Left hindlimb (tissue), 1 donor: ENCODE measurements around the gene DNAJB13.
"Not testable (repeated sequence)": the region's sequence is repeated elsewhere in the genome, so short reads cannot be mapped to it uniquely, and the experiment has no call there.

Experiments
- DNase-seq: peaks from one replicate; pipeline ENCODE4 v3.0.0-alpha.2; 2018

The DNAJB13 gene, protein sequence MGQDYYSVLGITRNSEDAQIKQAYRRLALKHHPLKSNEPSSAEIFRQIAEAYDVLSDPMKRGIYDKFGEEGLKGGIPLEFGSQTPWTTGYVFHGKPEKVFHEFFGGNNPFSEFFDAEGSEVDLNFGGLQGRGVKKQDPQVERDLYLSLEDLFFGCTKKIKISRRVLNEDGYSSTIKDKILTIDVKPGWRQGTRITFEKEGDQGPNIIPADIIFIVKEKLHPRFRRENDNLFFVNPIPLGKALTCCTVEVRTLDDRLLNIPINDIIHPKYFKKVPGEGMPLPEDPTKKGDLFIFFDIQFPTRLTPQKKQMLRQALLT

DNA sequence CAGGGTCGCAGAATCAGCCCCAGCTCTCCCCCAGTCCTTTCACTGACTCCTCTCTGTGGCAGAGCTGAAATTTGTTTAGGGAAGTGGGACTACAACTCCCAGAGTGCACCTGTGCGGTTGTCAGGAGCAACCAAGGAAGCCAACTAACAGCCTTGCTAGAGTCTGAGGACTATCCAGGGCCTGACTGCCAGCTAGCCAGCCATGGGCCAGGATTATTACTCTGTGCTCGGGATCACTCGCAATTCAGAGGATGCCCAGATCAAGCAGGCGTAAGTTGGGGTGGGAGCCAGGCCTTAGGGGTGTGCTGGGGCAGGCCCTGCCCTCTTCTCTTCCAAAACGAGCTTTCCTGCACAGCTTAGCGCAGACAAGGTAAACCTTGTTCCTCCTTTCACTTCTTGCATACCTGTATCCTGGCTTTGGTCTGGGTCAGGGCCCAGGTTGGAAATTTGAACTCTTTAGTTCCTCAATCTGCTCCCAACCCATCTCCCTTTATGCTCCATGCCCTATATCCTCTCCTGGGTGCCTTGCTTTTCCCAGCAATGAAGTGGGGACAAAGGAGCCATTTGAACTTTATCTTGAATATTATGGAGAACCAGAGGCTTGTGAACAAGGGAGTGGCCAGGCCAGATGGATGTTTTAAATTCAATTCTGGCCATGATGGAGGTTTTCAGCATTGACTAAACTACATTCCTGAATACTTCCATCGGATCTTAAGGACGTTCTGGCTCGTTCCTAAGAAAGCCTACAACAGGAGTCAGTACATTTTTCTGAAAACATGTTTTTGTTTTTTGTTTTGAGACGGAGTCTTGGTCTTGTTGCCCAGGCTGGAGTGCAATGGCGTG lies at the start of gene DNAJB13:
Gene DNAJB13, plus strand, starts transcription at position 158 of the 842 bp plus-strand sequence. Its CDS starts 44 bp downstream, at position 202.
- no peak for DNase-seq

DNA sequence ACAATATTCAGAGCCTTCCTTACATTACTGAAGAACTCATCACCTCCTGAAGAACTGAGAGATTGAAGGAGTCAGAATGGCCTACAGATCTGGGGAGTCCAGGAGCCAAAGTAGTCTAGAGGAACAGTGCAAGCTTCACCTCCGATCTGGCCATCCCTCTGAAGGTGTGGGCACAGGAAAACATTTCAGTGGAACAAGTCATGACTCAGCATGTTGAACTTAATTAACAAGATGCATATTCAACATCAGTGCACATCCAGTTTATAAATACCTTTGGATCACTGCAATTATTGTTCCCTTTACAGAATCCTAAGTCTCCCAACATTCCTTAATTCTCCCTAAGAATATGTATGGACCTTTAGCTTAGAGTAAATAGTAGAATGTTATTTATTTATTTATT lies 48.5 kb upstream of the DNAJB13 start:
- no peak for DNase-seq

DNA sequence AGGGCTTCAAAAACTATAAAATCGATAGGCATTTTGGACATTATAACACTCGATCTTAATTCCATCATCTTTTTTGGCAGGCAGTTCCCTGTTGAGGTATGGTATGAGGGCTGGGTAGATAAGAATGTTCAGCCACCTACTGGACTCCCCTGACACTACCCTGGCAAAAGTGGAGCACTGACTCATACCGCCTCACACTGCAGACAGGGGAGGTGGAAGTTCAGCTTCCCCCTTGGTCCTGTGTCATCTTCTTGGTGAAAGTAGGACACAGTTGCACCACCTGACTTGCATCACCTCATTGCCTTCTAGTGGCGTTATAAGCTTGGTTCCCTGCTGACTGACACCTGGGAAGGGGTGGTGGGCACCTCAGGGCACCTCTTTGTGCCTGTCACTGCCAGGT lies 43.6 kb upstream of the DNAJB13 start:
- DNase-seq = no peak

DNA sequence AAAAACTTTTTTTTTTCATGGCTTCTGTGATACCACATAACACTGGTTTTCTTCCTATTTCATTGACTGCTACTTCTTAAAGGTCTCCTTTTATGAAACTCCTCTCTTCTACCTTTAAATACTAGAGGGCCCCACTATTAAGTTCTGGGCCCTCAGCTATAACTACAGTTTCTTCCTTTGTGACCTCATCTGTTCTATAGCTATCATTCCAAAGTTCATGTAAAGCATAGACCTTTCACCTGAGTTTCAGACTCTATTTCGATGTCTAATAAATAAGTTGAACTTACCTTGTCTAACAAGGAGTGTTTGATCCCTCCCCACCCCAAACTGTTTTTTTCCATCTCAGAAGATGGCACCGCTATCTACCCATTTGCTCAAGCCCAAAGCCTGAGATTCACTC lies 38.8 kb upstream of the DNAJB13 start:
- no peak for DNase-seq

DNA sequence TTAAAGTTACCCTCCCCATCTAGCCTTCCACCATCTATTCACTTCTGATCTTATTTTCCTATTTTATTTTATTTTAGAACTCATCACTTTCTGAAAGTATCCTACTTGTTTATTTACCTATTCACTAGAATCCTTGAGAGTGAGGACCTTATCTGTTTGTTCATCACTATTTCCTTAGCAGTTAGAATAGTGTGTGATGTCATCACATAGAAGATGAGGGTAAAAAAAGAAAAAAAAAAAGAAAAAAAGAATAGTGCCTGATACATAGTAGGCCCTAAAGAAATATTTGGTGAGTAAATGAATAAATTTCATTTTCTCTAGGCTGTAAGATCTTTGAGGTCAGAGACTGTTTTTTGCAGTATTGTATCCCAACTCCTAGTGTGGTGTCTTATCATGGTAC lies 37.4 kb upstream of the DNAJB13 start:
- DNase-seq = no peak

DNA sequence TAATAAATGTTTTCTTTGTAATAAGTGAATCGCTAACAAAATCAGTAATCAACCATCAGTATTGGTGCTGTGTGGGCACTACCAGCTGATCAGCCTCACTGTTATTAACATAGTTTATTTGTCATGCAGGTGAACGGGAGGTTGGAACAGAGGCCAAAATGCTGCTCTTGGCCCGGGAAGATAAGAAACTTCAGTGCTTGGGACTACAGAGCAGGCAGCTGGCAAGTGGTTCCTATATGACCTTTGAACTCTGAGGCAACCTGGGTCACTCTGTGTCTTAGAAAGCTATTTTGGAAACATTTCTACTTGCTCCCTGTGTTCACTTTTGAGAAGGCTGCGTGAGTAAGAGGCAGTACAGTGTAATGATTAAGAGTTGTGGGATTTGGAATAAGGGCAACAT lies 36.5 kb upstream of the DNAJB13 start:
- DNase-seq = no peak

DNA sequence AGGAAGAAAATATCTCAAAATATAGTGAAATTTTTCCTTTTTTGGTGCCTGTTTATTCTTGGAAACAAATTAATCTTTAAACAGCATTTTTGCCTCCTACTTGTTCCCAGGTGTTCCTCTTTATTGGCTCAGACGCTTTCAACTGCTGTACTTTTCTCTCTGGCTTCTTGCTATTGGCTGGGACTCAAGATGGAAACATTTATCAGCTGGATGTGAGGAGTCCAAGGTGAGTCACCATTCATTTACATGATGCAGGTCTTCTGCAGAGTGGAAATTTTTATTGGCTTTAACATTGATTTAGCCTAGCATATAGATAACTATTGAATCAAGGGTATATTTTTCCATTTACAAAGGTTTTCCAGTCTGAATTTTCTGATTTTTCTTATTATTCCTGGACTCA lies 34.4 kb upstream of the DNAJB13 start:
- DNase-seq = no peak

DNA sequence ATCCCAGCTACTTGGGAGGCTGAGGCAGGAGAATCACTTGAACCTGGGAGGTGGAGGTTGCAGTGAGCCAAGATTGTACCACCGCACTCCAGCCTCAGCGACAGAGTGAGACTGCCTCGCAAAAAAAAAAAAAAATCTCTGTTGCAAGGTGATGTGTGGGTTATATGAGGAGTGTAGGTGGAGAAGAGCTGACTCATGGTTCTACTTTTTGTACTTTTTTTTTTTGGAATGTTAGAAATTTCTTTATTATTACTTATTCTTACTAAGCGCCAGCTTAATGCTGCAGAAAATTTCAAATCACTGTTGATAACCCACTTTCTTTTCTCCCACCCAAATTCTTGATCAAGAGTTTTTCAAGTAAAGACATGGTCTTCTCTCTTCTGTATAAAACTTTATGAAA lies 29.6 kb upstream of the DNAJB13 start:
- no peak for DNase-seq

DNA sequence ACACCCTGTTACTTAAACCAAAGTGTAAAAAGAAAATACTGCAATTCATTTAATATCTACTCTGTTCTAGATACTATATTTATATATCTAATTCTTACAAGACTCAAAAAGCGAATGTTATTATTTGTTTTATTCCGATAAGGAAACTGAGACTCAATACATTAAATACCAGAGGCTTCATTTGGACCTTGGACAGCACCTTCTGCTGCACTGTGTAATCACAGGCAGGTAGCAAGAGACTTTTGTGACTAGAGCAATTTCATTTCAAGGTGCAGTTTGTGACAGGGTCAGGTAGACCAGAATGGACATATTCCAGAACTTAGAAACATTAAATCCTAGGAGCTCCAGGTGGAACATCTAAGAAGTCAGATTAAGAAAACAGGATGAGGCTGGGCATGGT lies 21.4 kb upstream of the DNAJB13 start:
- DNase-seq = no peak

DNA sequence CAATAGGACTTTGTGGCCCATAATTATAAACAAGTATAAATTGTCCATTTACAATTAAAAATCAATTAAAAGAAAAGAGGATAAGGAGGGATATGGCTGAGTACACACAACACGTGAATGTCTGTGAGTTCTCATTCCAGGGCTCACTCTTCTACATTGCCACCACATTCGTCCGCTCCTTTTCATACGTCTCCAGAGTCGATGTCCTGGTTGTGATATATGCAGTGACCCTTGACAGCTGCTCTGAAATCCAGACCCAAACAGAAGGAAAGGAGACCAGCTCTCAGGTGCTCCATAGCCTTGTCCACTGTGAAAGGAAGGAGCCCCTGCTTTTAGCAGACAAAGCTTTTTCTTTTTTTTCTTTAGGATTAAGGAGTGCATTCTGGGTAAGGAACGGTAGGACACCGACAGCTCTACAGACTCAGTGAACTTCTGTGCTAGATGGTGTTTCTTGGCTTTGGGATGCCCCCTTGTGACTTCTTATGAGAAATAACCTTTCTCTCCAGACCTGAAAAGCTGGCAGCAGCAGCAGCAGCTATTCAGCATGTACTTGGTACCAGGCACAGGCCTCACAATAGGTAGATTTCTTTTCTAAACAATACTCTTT lies 19.7 kb upstream of the DNAJB13 start:
- DNase-seq = no peak

DNA sequence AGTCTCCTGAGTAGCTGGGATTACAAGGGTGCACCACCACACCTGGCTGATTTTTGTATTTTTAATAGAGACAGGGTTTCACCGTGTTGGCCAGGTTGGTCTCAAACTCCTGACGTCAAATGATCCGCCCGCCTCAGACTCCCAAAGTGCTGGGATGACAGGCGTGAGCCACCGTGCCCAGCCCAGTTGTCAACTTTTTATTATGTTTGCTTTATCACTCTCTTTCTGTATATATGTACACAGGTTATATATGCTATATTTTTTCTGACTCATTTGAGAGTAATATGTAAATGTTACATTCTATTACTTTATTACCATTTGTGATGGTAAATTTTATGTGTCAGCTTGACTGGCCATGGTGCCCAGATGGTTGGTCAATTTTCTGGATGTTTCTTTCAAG lies 18.9 kb upstream of the DNAJB13 start:
- DNase-seq = no peak

DNA sequence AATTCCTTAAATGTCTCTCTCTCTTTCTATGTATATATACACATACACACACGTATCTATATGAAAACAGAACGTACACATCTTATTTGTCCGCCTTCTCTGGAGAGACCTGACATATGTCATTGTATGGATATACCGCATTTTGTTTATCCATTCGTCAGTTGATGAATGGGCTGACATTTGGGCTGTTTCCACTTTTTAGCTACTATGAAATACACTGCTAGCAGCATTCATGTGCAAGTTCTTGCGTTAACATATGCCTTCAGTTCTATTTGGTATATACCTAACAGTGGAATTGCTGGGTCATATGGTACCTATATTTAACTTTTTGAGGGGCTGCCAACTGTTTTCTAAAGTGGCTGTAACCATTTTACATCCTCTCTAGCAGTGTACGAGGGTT lies 18.0 kb upstream of the DNAJB13 start:
- no peak for DNase-seq

DNA sequence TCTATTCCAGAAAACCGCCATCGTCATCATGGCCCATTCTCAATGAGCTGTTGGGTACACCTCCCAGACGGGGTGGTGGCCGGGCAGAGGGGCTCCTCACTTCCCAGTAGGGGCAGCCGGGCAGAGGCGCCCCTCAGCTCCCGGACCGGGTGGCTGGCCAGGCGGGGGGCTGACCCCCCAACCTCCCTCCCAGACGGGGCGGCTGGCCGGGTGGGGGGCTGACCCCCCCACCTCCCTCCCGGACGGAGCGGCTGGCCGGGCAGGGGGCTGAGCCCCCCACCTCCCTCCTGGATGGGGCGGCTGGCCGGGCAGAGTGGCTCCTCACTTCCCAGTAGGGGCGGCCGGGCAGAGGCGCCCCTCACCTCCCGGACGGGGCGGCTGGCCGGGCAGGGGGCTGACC lies 14.8 kb upstream of the DNAJB13 start:
- not testable (repeated sequence) for DNase-seq

DNA sequence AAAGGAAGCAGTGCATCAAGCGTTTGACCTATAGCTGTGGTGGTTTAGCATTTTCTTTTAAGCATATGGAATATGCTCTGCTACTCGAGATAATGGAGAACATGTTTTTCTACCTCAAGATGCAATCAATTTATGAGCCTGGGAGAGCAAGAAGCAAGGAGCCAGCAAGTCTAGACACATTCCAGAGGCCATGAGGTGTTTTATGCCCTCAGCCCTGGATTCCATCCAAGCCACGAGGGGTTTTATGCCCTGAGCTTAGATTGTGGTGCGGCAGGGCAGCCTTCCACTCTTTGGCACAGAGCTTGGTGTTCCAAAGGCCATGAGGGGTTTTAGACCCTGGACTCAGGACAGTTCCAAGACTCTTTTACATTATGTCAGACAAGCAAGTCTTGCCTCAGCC lies 11.7 kb upstream of the DNAJB13 start:
- no peak for DNase-seq

DNA sequence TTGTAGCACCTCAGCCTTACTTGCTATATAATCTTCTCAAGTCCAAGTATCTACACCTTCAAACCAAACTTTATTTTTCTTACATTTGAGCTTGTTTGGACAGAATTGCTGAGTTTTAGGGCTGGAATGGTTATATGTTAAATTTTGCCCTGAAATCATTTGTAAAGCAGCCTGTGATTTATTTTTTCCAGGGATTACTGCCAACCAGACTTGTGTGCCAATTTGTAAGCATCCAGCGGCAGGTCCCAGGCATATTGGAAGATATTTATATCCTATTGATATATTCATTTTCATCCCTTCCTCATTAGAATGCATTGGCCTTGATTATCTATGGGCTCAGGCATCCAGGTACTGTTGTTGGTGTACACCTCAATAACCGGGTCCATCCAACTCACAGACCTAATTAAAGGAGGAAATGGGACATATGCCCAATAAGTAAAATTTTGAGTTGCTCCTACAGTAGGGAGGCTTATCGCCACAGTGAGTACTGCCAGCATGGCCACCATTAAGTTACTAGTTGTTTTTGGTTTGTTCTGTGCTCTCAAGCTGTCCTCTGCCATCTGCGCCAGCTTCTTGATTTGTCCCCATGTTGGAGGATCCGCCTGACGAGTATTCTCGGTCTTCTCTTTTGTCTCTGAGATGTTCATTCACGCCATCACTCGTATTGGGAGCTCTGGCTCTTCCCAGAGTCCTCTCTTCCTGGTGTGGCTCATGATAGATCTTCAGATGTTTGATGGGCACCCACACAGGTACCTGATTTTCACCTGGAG lies 9.8 kb upstream of the DNAJB13 start:
- no peak for DNase-seq

DNA sequence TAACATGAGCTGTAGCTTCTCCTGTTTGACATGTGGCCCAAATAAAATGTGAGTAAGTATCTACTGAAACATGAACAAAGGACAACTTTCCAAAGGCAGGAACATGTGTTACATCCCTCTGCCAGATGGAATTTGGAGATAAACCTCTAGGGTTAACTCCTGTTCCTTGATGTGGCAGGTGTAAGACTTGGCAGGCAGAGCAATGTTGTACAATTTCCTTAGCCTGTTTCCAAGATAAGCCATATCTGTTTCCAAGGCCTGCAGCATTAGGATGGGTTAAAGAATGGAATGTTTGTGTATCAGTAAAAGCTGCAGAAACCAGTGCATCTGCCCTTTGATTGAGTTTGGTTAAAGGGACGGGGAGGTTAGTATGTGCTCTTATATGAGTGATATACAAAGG lies 8.8 kb upstream of the DNAJB13 start:
- no peak for DNase-seq

DNA sequence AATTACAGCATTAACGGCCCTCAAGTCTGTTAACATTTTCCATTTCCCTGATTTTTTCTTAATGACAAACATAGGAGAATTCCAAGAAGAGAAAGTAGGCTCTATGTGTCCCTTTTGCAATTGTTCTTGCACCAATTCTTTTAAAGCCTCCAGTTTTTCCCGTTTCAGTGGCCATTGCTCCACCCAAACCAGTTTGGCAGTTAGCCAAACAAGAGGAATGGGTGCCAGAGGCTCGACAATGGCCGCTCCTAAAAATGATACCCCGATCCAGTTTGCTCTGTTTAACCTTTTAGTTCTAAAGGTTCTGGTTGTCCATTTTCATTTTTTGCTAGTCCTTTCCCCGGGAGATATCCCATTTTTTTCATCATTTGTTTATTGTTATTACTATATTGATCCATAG lies 6.7 kb upstream of the DNAJB13 start:
- no peak for DNase-seq

DNA sequence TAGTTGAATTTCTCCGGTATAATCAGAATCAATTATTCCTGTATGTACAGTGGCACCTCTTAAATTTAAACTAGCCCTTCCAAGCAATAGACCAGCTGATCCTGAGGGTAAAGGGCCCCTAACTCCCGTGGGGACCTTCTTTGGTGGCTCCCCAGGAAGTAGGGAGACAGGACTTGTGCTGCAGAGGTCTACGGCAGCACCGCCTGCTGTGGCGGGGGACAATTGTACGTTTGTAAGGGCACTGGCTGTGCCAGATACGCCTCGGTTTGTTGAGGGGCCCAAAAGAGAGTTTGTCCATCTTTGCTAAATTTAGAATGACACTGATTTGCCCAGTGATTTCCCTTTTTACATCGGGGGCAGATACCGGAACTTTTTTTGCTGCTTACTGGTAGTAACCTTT lies 5.9 kb upstream of the DNAJB13 start:
- no peak for DNase-seq

DNA sequence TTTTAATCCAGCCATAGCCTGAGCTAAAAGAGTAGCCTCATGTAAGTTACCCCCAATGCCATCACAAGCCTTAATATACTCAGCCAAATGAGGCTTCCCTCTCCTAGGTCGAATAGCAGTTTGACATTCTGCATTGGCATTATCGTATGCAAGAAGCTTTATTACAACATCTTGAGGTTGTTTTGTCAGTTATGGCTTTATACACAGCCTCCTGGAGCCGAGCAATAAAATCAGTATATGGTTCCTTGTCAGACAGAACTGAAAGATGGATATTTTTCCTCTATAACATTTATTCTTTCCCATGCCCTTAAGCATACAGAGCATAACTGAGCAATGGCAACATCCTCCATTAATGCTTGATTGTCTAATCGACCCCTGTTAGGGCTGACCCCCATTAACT lies 5.4 kb upstream of the DNAJB13 start:
- DNase-seq = no peak

DNA sequence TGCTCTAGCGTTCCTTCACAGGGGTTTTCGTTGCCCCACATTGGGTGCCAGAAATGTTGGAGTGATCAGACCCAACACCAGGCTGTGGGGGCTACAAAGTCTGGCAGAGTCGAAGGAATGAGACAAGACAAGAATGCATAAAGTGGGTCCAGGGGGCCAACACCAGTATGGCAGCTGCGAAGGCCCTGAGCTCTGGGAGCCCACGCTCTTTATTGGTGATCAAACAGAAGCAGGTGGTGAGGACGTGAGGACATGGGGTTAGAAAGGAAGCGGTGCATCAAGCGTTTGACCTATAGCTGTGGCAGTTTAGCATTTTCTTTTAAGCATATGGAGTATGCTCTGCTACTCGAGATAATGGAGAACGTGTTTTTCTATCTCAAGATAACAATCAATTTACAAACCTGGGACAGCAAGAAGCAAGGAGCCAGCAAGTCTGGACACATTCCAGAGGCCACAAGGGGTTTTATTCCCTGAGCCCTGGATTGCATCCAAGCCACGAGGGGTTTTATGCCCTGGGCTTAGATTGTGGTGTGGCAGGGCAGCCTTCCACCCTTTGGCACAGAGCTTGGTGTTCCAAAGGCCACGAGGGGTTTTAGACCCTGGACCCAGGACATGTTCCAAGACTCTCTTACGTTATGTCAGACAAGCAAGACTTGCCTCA lies 3.9 kb upstream of the DNAJB13 start:
- DNase-seq = no peak

DNA sequence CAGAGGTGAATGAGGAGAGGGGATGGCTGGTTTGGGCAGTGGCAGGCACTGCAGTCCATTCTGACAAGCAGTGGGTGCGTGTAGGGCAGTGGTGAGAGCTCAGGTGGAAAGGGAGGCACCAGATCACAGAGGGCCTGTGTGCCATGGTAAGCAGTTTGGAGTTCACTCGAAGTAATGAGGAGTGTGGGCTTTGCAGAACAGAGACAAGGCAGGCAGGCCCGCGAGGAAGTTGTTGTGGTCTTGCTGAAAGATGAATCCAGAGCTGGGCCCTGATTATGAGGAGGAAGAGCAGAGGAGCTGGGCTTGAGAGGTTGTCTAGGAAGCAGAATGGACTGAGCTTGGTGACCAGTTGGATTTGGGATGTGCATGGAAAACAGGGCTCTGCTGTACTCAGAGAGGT lies 1.6 kb upstream of the DNAJB13 start:
- no peak for DNase-seq

DNA sequence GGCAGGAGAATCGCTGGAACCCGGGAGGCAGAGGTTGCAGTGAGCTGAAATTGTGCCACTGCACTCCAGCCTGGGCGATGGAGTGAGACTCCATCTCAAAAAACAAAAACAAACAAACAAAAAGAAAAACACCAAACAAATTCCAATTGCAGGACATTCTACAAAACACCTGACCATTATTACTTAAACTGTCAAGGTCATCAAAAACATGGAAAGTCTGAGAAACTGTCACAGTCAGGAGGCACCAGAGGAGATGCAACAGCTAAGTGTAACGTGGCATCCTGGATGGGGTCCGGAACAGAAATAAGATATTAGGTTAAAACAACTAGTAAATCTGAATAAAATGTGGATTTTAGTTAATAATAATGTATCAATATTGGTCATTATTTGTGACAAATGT lies 914 bp upstream of the DNAJB13 start:
- no peak for DNase-seq

DNA sequence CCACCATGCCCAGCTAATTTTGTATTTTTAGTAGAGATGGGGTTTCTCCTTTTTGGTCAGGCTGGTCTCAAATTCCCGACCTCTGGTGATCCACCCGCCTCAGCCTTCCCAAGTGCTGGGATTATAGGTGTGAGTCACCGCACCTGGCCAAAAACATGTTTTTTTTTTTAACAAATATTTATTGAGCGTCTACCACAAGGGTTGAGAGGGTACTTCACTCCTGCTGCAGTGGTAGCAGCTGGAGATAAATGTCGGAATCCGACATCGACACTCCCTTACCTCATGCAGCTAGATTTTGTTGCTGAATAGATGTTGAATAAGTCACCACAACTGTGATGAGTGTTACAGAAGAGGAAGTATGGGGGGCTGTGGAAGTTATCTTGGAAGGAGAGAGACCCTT lies 971 bp downstream of the DNAJB13 start:
- DNase-seq = no peak
